ENCODE results near the gene SNX27.

DNA sequence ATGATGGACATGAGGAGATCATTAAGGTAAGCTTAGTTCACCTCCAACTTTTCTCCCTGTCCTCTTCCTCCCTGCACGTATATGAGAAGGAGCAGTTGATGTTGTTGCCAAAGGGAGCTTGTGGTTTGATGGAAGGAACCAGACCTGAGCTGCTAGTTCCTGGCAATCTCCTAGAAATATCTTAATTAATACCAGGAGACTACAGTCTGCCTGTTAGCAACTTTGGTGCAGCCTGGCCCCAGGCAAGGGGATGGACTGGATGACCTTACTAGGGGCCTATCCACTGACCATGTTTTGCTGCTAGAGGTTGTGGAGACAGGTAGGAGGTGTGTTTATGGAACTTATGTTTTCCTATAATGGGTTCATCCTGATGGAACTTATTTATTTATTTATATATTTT is 49.2 kb upstream of the SNX27 start:
- TF ChIP-seq SUZ12 (IDR thresholded peaks at IDR 0.05) (no peak), BHLHE40 (IDR thresholded peaks at IDR 0.05; ENCODE audit: borderline replicate concordance) (no peak), HDGF (IDR thresholded peaks at IDR 0.05; ENCODE audit: borderline replicate concordance) (no peak), FOXK2 (IDR thresholded peaks at IDR 0.05) (no peak), ELF4 (IDR thresholded peaks at IDR 0.05) (no peak), SP1 (IDR thresholded peaks at IDR 0.05) (no peak), FOXA1 (IDR thresholded peaks at IDR 0.05) (no peak), ZNF384 (IDR thresholded peaks at IDR 0.05) (no peak), TARDBP (IDR thresholded peaks at IDR 0.05) (no peak), FOXM1 (IDR thresholded peaks at IDR 0.05; ENCODE audit: borderline replicate concordance) (no peak), ARNT (IDR thresholded peaks at IDR 0.05) (no peak), LEF1 (IDR thresholded peaks at IDR 0.05; ENCODE audit: borderline replicate concordance) (no peak)
